Kidney glomerular epithelial cell (primary cell): ENCODE results near the gene BRINP1.

Source experiments
- DNase-seq: peaks from one replicate; lab custom pipeline; 2025; lab: John Stamatoyannopoulos, UW

The BRINP1 gene

DNA sequence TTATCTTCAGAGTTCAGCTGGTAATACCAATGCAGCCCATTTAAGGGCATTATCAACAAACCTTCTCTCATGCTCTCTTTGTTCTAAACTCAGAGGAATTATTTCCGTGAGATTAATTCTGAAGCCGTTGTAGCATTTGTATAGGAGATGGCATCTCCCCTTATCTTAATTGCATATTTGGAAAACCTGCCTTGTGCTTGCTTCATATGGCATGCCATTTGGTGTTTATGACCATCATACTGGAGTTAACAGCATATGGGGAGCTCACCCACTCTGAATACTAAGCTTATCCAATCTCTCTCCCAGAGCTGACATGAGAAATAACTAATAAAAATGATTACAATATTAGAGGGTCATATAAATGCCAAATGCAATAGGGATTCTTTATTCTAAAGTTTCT lies 243.2 kb downstream of the BRINP1 start:
- DNase-seq: no peak

DNA sequence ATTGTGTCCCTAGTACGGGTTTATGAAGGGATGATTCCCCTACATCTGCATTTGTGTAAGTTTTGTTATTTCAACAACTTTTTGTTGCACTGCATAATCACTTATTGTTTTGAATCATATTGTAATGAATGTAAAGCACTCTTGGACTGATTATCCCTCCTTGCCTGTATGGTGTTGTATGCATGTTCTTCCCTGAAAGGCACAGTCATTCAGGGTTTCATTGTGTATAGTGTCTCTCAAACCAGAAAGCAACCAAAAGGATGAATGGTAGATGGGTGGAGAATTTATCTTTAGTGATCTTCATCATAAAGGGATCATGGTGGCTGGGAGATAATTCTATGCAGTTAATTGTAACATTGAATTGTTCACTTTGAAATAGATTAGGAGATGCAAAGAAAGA lies 247.3 kb downstream of the BRINP1 start:
- no peak for DNase-seq

DNA sequence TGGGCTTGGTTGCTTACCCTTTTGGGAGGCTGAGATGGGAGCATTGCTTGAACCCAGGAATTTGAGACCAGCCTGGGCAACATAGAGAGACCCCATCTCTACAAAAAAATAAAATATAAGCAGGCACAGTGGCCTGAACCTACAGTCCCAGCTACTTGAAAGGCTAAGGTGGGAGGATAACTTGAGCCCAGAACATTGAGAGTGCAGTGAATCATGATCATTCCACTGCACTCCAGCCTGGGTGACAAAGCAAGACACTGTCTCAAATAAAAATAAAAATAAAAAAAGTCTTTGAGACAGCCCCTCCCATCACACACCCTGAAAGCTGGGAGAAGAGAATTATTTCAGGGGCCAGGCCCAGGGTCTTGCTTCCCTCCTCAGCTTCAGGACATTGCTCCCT lies 251.8 kb downstream of the BRINP1 start:
- no peak for DNase-seq
